ENCODE data around the gene UBE3B.
A peak's percentile ranks its signal among the peaks of the same experiment; 100 is the strongest.
"Not testable (repeated sequence)": the region's sequence is repeated elsewhere in the genome, so short reads cannot be mapped to it uniquely, and the experiment has no call there.

UBE3B gene

GRCh38 chr12:109462868-109463692 is 14.4 kb upstream of the UBE3B start:
- peaks cover 83% of the 10 kb centered on the region for H3K4me1 ChIP-seq (ENCODE audit: control insufficient read depth, insufficient read depth, low read length, poor library complexity, severe bottlenecking)
- peak overlapping the region; percentile 3 for H3K4me3 ChIP-seq (ENCODE audit: extremely low read depth, insufficient read depth, low read length, poor library complexity, severe bottlenecking)
- 24 to 25% methylated on average over 10 to 12 of the region's 14 CpGs for WGBS, 2 experiments (ENCODE audit: insufficient coverage in 2 of 2)
- H3K36me3 ChIP-seq (ENCODE audit: control insufficient read depth, insufficient read depth, low read length), result peaks cover 59% of the 10 kb centered on the region
- no peaks in the 10 kb centered on the region for H3K9me3 ChIP-seq (ENCODE audit: control insufficient read depth, low read length)
- peak overlapping the region; percentile 99 for H3K27ac ChIP-seq (ENCODE audit: low read depth, low read length, severe bottlenecking)

- H3K27ac ChIP-seq (ENCODE audit: low read depth, low read length, severe bottlenecking), result peak overlapping the region; percentile 99
- H3K9me3 ChIP-seq (ENCODE audit: control insufficient read depth, low read length), result no peaks in the 10 kb centered on the region
- WGBS, 2 experiments (ENCODE audit: insufficient coverage in 2 of 2), result 76% methylated on average over 2 of the region's 5 CpGs; no CpG with 5 or more reads in 1 of the 2 experiments
- H3K4me3 ChIP-seq (ENCODE audit: extremely low read depth, insufficient read depth, low read length, poor library complexity, severe bottlenecking), result peak overlapping the region; percentile 0
- peaks cover 63% of the 10 kb centered on the region for H3K36me3 ChIP-seq (ENCODE audit: control insufficient read depth, insufficient read depth, low read length)
- peaks cover 80% of the 10 kb centered on the region for H3K4me1 ChIP-seq (ENCODE audit: control insufficient read depth, insufficient read depth, low read length, poor library complexity, severe bottlenecking)
Observed at GRCh38 chr12:109463756-109464155, 13.7 kb upstream of the UBE3B start.

- WGBS, 2 experiments (ENCODE audit: insufficient coverage in 2 of 2), result 95 to 97% methylated on average over 10 of the region's 14 CpGs
- Histone ChIP-seq H3K4me1 (ENCODE audit: control insufficient read depth, insufficient read depth, low read length, poor library complexity, severe bottlenecking) (peaks cover 71% of the 10 kb centered on the region), H3K36me3 (ENCODE audit: control insufficient read depth, insufficient read depth, low read length) (peaks cover 67% of the 10 kb centered on the region), H3K9me3 (ENCODE audit: control insufficient read depth, low read length) (no peaks in the 10 kb centered on the region), H3K4me3 (ENCODE audit: extremely low read depth, insufficient read depth, low read length, poor library complexity, severe bottlenecking) (no peak overlapping the region), H3K27ac (ENCODE audit: low read depth, low read length, severe bottlenecking) (peak overlapping the region; percentile 99)
Observed at GRCh38 chr12:109464642-109465351, 12.6 kb upstream of the UBE3B start.

- peaks cover 71% of the 10 kb centered on the region for H3K36me3 ChIP-seq (ENCODE audit: control insufficient read depth, insufficient read depth, low read length)
- peak overlapping the region; percentile 23 for H3K27ac ChIP-seq (ENCODE audit: low read depth, low read length, severe bottlenecking)
- H3K4me1 ChIP-seq (ENCODE audit: control insufficient read depth, insufficient read depth, low read length, poor library complexity, severe bottlenecking), result peaks cover 56% of the 10 kb centered on the region
- H3K4me3 ChIP-seq (ENCODE audit: extremely low read depth, insufficient read depth, low read length, poor library complexity, severe bottlenecking), result no peak overlapping the region
- no peaks in the 10 kb centered on the region for H3K9me3 ChIP-seq (ENCODE audit: control insufficient read depth, low read length)
- WGBS, 2 experiments (ENCODE audit: insufficient coverage in 2 of 2), result 100% methylated on average over 1 of the region's 2 CpGs
Observed at GRCh38 chr12:109466305-109466704, 11.1 kb upstream of the UBE3B start.

- WGBS, 2 experiments (ENCODE audit: insufficient coverage in 2 of 2), result 92 to 95% methylated on average over 2 to 3 of the region's 3 CpGs
- Histone ChIP-seq H3K36me3 (ENCODE audit: control insufficient read depth, insufficient read depth, low read length) (peaks cover 75% of the 10 kb centered on the region), H3K4me1 (ENCODE audit: control insufficient read depth, insufficient read depth, low read length, poor library complexity, severe bottlenecking) (peaks cover 51% of the 10 kb centered on the region)
Observed at GRCh38 chr12:109466821-109467220, 10.6 kb upstream of the UBE3B start.

GRCh38 chr12:109467978-109468676 is 9.3 kb upstream of the UBE3B start:
- 80 to 82% methylated on average over 3 to 5 of the region's 8 CpGs for WGBS, 2 experiments (ENCODE audit: insufficient coverage in 2 of 2)
- peaks cover 83% of the 10 kb centered on the region for H3K36me3 ChIP-seq (ENCODE audit: control insufficient read depth, insufficient read depth, low read length)
- H3K4me1 ChIP-seq (ENCODE audit: control insufficient read depth, insufficient read depth, low read length, poor library complexity, severe bottlenecking), result peaks cover 42% of the 10 kb centered on the region
- no peak overlapping the region for H3K4me3 ChIP-seq (ENCODE audit: extremely low read depth, insufficient read depth, low read length, poor library complexity, severe bottlenecking)
- no peaks in the 10 kb centered on the region for H3K9me3 ChIP-seq (ENCODE audit: control insufficient read depth, low read length)
- no peak overlapping the region for H3K27ac ChIP-seq (ENCODE audit: low read depth, low read length, severe bottlenecking)

More at GRCh38 chr12:109466821-109467220, 10.6 kb upstream of the UBE3B start:
- Histone ChIP-seq H3K4me3 (ENCODE audit: extremely low read depth, insufficient read depth, low read length, poor library complexity, severe bottlenecking) (no peak overlapping the region), H3K9me3 (ENCODE audit: control insufficient read depth, low read length) (no peaks in the 10 kb centered on the region), H3K27ac (ENCODE audit: low read depth, low read length, severe bottlenecking) (peak overlapping the region; percentile 2)

GRCh38 chr12:109469517-109469916 is 7.9 kb upstream of the UBE3B start:
- H3K4me3 ChIP-seq (ENCODE audit: extremely low read depth, insufficient read depth, low read length, poor library complexity, severe bottlenecking), result no peak overlapping the region
- WGBS, 2 experiments (ENCODE audit: insufficient coverage in 2 of 2), result 95 to 100% methylated on average over 9 of the region's 10 CpGs
- no peak overlapping the region for H3K27ac ChIP-seq (ENCODE audit: low read depth, low read length, severe bottlenecking)

GRCh38 chr12:109473006-109473405 is 4.4 kb upstream of the UBE3B start:
- Histone ChIP-seq H3K9me3 (ENCODE audit: control insufficient read depth, low read length) (no peaks in the 10 kb centered on the region), H3K4me3 (ENCODE audit: extremely low read depth, insufficient read depth, low read length, poor library complexity, severe bottlenecking) (no peak overlapping the region), H3K27ac (ENCODE audit: low read depth, low read length, severe bottlenecking) (peak overlapping the region; percentile 16), H3K4me1 (ENCODE audit: control insufficient read depth, insufficient read depth, low read length, poor library complexity, severe bottlenecking) (peaks cover 33% of the 10 kb centered on the region), H3K36me3 (ENCODE audit: control insufficient read depth, insufficient read depth, low read length) (peaks cover 73% of the 10 kb centered on the region)
- 92 to 100% methylated on average over 1 to 2 of the region's 3 CpGs for WGBS, 2 experiments (ENCODE audit: insufficient coverage in 2 of 2)

More at GRCh38 chr12:109469517-109469916, 7.9 kb upstream of the UBE3B start:
- Histone ChIP-seq H3K36me3 (ENCODE audit: control insufficient read depth, insufficient read depth, low read length) (peaks cover 97% of the 10 kb centered on the region), H3K9me3 (ENCODE audit: control insufficient read depth, low read length) (no peaks in the 10 kb centered on the region), H3K4me1 (ENCODE audit: control insufficient read depth, insufficient read depth, low read length, poor library complexity, severe bottlenecking) (peaks cover 42% of the 10 kb centered on the region)

- Histone ChIP-seq H3K36me3 (ENCODE audit: control insufficient read depth, insufficient read depth, low read length) (peaks cover 66% of the 10 kb centered on the region), H3K4me1 (ENCODE audit: control insufficient read depth, insufficient read depth, low read length, poor library complexity, severe bottlenecking) (peaks cover 33% of the 10 kb centered on the region), H3K27ac (ENCODE audit: low read depth, low read length, severe bottlenecking) (peak overlapping the region; percentile 16)
- 95 to 96% methylated on average over 13 to 15 of the region's 16 CpGs for WGBS, 2 experiments (ENCODE audit: insufficient coverage in 2 of 2)
- H3K9me3 ChIP-seq (ENCODE audit: control insufficient read depth, low read length); H3K4me3 ChIP-seq (ENCODE audit: extremely low read depth, insufficient read depth, low read length, poor library complexity, severe bottlenecking): not testable (repeated sequence)
Observed at GRCh38 chr12:109473526-109474270, 3.7 kb upstream of the UBE3B start.

GRCh38 chr12:109475121-109475520 is 2.3 kb upstream of the UBE3B start:
- Histone ChIP-seq H3K27ac (ENCODE audit: low read depth, low read length, severe bottlenecking) (no peak overlapping the region), H3K36me3 (ENCODE audit: control insufficient read depth, insufficient read depth, low read length) (peaks cover 52% of the 10 kb centered on the region), H3K4me3 (ENCODE audit: extremely low read depth, insufficient read depth, low read length, poor library complexity, severe bottlenecking) (peak overlapping the region; percentile 96), H3K4me1 (ENCODE audit: control insufficient read depth, insufficient read depth, low read length, poor library complexity, severe bottlenecking) (peaks cover 35% of the 10 kb centered on the region), H3K9me3 (ENCODE audit: control insufficient read depth, low read length) (no peaks in the 10 kb centered on the region)
- 92 to 100% methylated on average over 3 to 4 of the region's 7 CpGs for WGBS, 2 experiments (ENCODE audit: insufficient coverage in 2 of 2)

All from mesodermal cell (in vitro differentiated cells).